Adrenal gland (tissue), 5 donors: ENCODE results near the gene TMEM256.

Source experiments
- CTCF ChIP-seq, 6 experiments: fragments of 450-650 bp in 4 of 6; fragments of 200-600 bp in 2 of 6; sonication (generic) in 1 of 6; IDR thresholded peaks; 1 replicate in 5 of 6; 2 replicates in 1 of 6; pipeline versions ENCODE4 v1.5.1 to v1.8.0; 2016 to 2021; ENCODE audit warnings: antibody characterized with exemption in 6 of 6, mild to moderate bottlenecking in 2 of 6, moderate library complexity in 1 of 6
- POLR2A ChIP-seq, 2 donors: fragments of 450-650 bp; IDR thresholded peaks; one replicate each; pipeline ENCODE4 v1.6.1; 2017; ENCODE audit warnings: antibody characterized with exemption in 2 of 2, mild to moderate bottlenecking in 2 of 2, moderate library complexity in 1 of 2
- donor health status: DM: no; HTN: no; CAD: no.

DNA sequence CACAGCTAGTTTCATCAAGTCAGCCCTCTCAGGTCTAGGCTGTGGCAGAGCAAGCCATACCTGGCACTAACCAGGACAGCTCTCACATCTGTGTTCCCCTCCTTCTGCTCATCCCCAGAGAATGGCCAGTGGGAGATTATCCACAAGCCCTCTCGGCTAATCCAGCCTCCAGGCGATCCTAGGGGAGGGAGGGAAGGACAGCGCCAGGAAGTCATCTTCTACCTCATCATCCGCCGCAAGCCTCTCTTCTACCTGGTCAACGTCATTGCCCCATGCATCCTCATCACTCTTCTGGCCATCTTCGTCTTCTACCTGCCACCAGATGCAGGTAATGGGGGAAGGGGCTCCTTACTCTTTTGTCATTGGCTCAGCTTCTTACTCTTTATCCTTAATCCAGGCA lies 44.6 kb upstream of the TMEM256 start:
- TF ChIP-seq CTCF (IDR thresholded peaks at IDR 0.05): no peak
- TF ChIP-seq POLR2A (IDR thresholded peaks at IDR 0.05): no peak
